ENCODE data around the gene MAGI2.

DNA sequence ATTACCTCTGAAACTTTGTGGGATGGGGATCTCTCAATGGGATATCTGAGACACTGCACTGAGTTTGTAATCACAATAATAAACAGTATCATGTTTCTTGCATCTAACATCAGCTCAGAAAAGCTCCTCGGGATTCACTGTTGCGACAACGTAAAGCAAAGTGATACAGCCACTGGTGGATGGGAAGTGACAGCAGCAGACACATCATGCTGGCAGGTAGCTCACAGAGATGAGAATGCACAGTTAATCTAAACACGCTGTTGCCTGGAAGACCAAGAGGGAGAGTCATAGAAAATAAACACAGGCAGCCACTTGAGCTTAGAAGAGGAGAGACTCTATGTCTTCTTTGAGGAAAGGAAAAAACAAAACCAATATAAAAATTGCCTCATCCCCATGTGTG, 513.8 kb downstream of the MAGI2 start:
- TF ChIP-seq, protein P1, sequence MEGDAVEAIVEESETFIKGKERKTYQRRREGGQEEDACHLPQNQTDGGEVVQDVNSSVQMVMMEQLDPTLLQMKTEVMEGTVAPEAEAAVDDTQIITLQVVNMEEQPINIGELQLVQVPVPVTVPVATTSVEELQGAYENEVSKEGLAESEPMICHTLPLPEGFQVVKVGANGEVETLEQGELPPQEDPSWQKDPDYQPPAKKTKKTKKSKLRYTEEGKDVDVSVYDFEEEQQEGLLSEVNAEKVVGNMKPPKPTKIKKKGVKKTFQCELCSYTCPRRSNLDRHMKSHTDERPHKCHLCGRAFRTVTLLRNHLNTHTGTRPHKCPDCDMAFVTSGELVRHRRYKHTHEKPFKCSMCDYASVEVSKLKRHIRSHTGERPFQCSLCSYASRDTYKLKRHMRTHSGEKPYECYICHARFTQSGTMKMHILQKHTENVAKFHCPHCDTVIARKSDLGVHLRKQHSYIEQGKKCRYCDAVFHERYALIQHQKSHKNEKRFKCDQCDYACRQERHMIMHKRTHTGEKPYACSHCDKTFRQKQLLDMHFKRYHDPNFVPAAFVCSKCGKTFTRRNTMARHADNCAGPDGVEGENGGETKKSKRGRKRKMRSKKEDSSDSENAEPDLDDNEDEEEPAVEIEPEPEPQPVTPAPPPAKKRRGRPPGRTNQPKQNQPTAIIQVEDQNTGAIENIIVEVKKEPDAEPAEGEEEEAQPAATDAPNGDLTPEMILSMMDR (IDR thresholded peaks at IDR 0.05), result no peak
- no peak for TF ChIP-seq POLR2A (IDR thresholded peaks at IDR 0.05)

Measured in esophagus squamous epithelium (tissue), 4 donors.